K562 treated with DMSO at 1 percent for 48 hours (cell line): Measurements from ENCODE around the gene KLHL8. TPM values are rescaled to one million over a fixed set of nuclear protein-coding genes. Genes with fewer than 3 reads are reported as not detected.

Source experiments
- total RNA-seq: library from RNA; unstranded; fragments of 300-600 nt; gene quantifications from 2 replicates; pipeline ENCODE4 v1.2.3, GENCODE V29; 2022; ENCODE audit warnings: low replicate concordance; ENCODE audit errors: extremely low read depth

Gene KLHL8
- not detected in 2 replicates for total RNA-seq

GRCh38 chr4:87220094-87220822, at the start of gene KLHL8:
KLHL8 (minus strand) TSS chr4:87220618; CDS start chr4:87195539, 25,079 bp downstream.

Other genes starting within 250 kb of the KLHL8 start
- not detected in 2 replicates for gene HSD17B13, start 102.3 kb upstream of the KLHL8 start, total RNA-seq
- gene HSD17B11, start 170.6 kb upstream of the KLHL8 start, total RNA-seq: not detected in 2 replicates
- not detected in 2 replicates for gene NUDT9, start 202.0 kb upstream of the KLHL8 start, total RNA-seq